ENCODE results near the gene API5. TPM values are rescaled to one million over a fixed set of nuclear protein-coding genes. Genes with fewer than 3 reads are reported as not detected.

API5 gene
- total RNA-seq, 2 donors from 2014 or later: 48.9 to 133 TPM

- H3K4me3 ChIP-seq: no peak overlapping the region
- no peaks in the 10 kb centered on the region for H3K9me3 ChIP-seq
- H3K36me3 ChIP-seq: no peaks in the 10 kb centered on the region
- H3K27me3 ChIP-seq (replicated peaks; ENCODE audit: insufficient read depth): no peaks in the 10 kb centered on the region
- no peak for TF ChIP-seq CTCF (IDR thresholded peaks at IDR 0.05)
- H3K4me1 ChIP-seq (ENCODE audit: control insufficient read depth in 1 of 2, low read depth in 2 of 2): no peaks in the 10 kb centered on the region
- no peak overlapping the region for H3K27ac ChIP-seq
- DNase-seq (ENCODE audit: low spot score): no peak
- ATAC-seq (ENCODE audit: insufficient number of reproducible peaks, low FRiP score, low read depth): no peak
These were observed 33.4 kb upstream of the API5 start for GRCh38 chr11:43278193-43278956.

GRCh38 chr11:43282607-43283440 is 29.0 kb upstream of the API5 start:
- DNase-seq (ENCODE audit: low spot score): no peak
- no peaks in the 10 kb centered on the region for H3K9me3 ChIP-seq
- no peaks in the 10 kb centered on the region for H3K27me3 ChIP-seq (replicated peaks; ENCODE audit: insufficient read depth)
- no peaks in the 10 kb centered on the region for H3K4me1 ChIP-seq (ENCODE audit: control insufficient read depth in 1 of 2, low read depth in 2 of 2)
- no peak for ATAC-seq (ENCODE audit: insufficient number of reproducible peaks, low FRiP score, low read depth)
- no peak overlapping the region for H3K27ac ChIP-seq
- peak; percentile 75 for TF ChIP-seq CTCF (IDR thresholded peaks at IDR 0.05)
- H3K4me3 ChIP-seq: no peak overlapping the region
- no peaks in the 10 kb centered on the region for H3K36me3 ChIP-seq

GRCh38 chr11:43285826-43286225 is 26.0 kb upstream of the API5 start:
- no peak overlapping the region for H3K27ac ChIP-seq
- TF ChIP-seq CTCF (IDR thresholded peaks at IDR 0.05): no peak
- no peaks in the 10 kb centered on the region for H3K27me3 ChIP-seq (replicated peaks; ENCODE audit: insufficient read depth)
- H3K9me3 ChIP-seq: no peaks in the 10 kb centered on the region
- H3K4me1 ChIP-seq (ENCODE audit: control insufficient read depth in 1 of 2, low read depth in 2 of 2): no peaks in the 10 kb centered on the region
- H3K4me3 ChIP-seq: no peak overlapping the region
- DNase-seq (ENCODE audit: low spot score) (no peak), ATAC-seq (ENCODE audit: insufficient number of reproducible peaks, low FRiP score, low read depth) (no peak)
- H3K36me3 ChIP-seq: no peaks in the 10 kb centered on the region

- DNase-seq (ENCODE audit: low spot score): no peak
- H3K27ac ChIP-seq: no peak overlapping the region
- ATAC-seq (ENCODE audit: insufficient number of reproducible peaks, low FRiP score, low read depth): no peak
- H3K9me3 ChIP-seq: no peaks in the 10 kb centered on the region
- no peak overlapping the region for H3K4me3 ChIP-seq
- no peak for TF ChIP-seq CTCF (IDR thresholded peaks at IDR 0.05)
- H3K36me3 ChIP-seq: no peaks in the 10 kb centered on the region
- H3K27me3 ChIP-seq (replicated peaks; ENCODE audit: insufficient read depth): no peaks in the 10 kb centered on the region
- H3K4me1 ChIP-seq (ENCODE audit: control insufficient read depth in 1 of 2, low read depth in 2 of 2): no peaks in the 10 kb centered on the region
These were observed 22.4 kb upstream of the API5 start for GRCh38 chr11:43289368-43289767.

- H3K4me1 ChIP-seq (ENCODE audit: control insufficient read depth in 1 of 2, low read depth in 2 of 2): no peaks in the 10 kb centered on the region
- no peak for TF ChIP-seq CTCF (IDR thresholded peaks at IDR 0.05)
- ATAC-seq (ENCODE audit: insufficient number of reproducible peaks, low FRiP score, low read depth) (no peak), DNase-seq (ENCODE audit: low spot score) (no peak)
- no peaks in the 10 kb centered on the region for H3K36me3 ChIP-seq
- H3K4me3 ChIP-seq: no peak overlapping the region
- no peaks in the 10 kb centered on the region for H3K27me3 ChIP-seq (replicated peaks; ENCODE audit: insufficient read depth)
- H3K27ac ChIP-seq: no peak overlapping the region
- no peaks in the 10 kb centered on the region for H3K9me3 ChIP-seq
These were observed 13.4 kb upstream of the API5 start for GRCh38 chr11:43298397-43298796.

Measured in thoracic aorta (tissue), 2 donors.